ENCODE data around the gene RNF43.

RNF43 gene

GRCh38 chr17:58413684-58414083, 3.6 kb downstream of the RNF43 start:
- Histone ChIP-seq H3K27ac (ENCODE audit: low read depth, low read length, poor library complexity, severe bottlenecking) (no peak overlapping the region), H3F3A (ENCODE audit: insufficient read depth, low read length) (no peaks in the 10 kb centered on the region), H3K36me3 (ENCODE audit: insufficient read depth, low read length) (no peaks in the 10 kb centered on the region), H3K27me3 (ENCODE audit: insufficient read depth, low read length) (no peaks in the 10 kb centered on the region), H2AFZ (ENCODE audit: low read length) (no peak overlapping the region), H3K79me2 (ENCODE audit: insufficient read depth, low read length) (no peaks in the 10 kb centered on the region), H3K4me1 (ENCODE audit: insufficient read depth, low read length, severe bottlenecking) (peaks cover 12% of the 10 kb centered on the region), H3K9me2 (ENCODE audit: low read depth, low read length) (no peaks in the 10 kb centered on the region), H3K9ac (ENCODE audit: low read length) (no peak overlapping the region), H3K4me3 (ENCODE audit: low read depth, low read length, poor library complexity, severe bottlenecking) (no peak overlapping the region), H3K4me2 (ENCODE audit: low read length) (no peak overlapping the region), H4K20me1 (ENCODE audit: insufficient read depth, low read length) (no peaks in the 10 kb centered on the region), H3K9me3 (ENCODE audit: low read length) (no peaks in the 10 kb centered on the region)
- TF ChIP-seq CTCF (IDR thresholded peaks at IDR 0.05; ENCODE audit: low read length) (no peak), EZH2 (IDR thresholded peaks at IDR 0.05; ENCODE audit: borderline replicate concordance, low read length) (no peak)

DNA sequence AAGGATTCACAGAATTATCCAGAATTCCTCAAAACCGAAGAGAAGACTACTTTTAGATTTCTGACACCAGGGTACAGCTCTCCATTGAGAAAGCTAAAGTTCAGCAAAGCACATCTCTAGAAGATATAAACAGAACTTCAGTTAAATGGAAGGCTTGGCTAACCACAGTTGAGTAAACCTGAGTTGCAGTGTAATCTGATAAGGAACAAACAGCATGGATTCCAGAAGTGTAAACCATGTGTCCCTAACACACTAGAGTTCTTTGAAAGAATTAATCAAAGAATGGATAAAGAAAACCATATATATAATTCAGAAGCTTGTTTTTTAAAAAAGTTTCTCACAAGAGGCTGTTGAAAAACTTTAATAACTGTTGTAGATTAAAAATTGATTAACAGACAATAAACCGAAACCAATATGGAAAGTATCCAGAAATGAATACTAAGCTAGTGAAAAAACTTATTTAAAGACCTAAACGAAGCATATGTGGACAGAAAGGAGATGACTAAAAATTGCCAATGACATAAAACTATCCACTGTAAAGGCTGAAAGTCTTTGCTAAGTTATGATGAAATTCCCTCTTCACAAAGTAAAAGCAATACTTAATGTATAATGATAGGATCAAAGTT, 4.3 kb downstream of the RNF43 start:
- no peak overlapping the region for H2AFZ ChIP-seq (ENCODE audit: low read length)
- H4K20me1 ChIP-seq (ENCODE audit: insufficient read depth, low read length): no peaks in the 10 kb centered on the region
- H3K9ac ChIP-seq (ENCODE audit: low read length): no peak overlapping the region
- TF ChIP-seq EZH2 (IDR thresholded peaks at IDR 0.05; ENCODE audit: borderline replicate concordance, low read length): no peak
- TF ChIP-seq CTCF (IDR thresholded peaks at IDR 0.05; ENCODE audit: low read length): no peak
- H3K79me2 ChIP-seq (ENCODE audit: insufficient read depth, low read length): no peaks in the 10 kb centered on the region
- no peak overlapping the region for H3K4me2 ChIP-seq (ENCODE audit: low read length)
- no peaks in the 10 kb centered on the region for H3K9me3 ChIP-seq (ENCODE audit: low read length)
- H3K27ac ChIP-seq (ENCODE audit: low read depth, low read length, poor library complexity, severe bottlenecking): no peak overlapping the region
- no peak overlapping the region for H3K4me3 ChIP-seq (ENCODE audit: low read depth, low read length, poor library complexity, severe bottlenecking)
- no peaks in the 10 kb centered on the region for H3K27me3 ChIP-seq (ENCODE audit: insufficient read depth, low read length)
- H3K9me2 ChIP-seq (ENCODE audit: low read depth, low read length): no peaks in the 10 kb centered on the region
- H3F3A ChIP-seq (ENCODE audit: insufficient read depth, low read length): no peaks in the 10 kb centered on the region
- no peaks in the 10 kb centered on the region for H3K36me3 ChIP-seq (ENCODE audit: insufficient read depth, low read length)
- peaks cover 11% of the 10 kb centered on the region for H3K4me1 ChIP-seq (ENCODE audit: insufficient read depth, low read length, severe bottlenecking)

DNA sequence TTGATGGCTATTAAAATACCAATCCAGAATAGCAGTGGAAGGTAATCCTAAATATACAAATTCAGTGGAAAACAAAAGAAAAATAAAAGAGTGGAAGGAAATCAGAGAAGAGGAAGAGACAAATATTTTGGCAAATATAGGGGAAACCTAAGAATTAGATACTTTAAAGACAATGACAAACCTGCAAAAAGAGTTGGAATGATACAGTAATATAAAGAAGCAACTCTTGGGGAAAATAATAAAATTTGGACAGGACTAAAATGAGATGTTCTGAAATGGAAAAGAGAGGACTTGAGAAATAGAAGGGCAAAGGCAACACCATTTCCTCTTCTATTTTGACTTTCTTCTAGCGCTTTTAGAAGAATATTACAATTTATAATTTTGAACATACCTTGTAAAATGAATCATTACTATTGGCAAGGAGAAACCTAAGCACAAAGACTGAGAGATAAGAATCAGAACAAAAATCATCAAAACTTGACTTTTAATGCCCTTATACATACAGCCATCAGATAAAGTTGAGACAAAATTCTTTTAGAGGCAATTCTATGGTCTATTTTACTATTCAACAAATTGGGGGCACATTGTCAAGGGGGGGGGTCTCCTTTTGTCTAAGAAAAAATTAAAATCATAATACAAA, 5.2 kb downstream of the RNF43 start:
- Histone ChIP-seq H3K4me1 (ENCODE audit: insufficient read depth, low read length, severe bottlenecking) (peaks cover 2% of the 10 kb centered on the region), H2AFZ (ENCODE audit: low read length) (no peak overlapping the region), H3K4me2 (ENCODE audit: low read length) (no peak overlapping the region), H3K9me3 (ENCODE audit: low read length) (no peaks in the 10 kb centered on the region), H3K79me2 (ENCODE audit: insufficient read depth, low read length) (no peaks in the 10 kb centered on the region), H3K27me3 (ENCODE audit: insufficient read depth, low read length) (no peaks in the 10 kb centered on the region), H3K9me2 (ENCODE audit: low read depth, low read length) (no peaks in the 10 kb centered on the region), H3K36me3 (ENCODE audit: insufficient read depth, low read length) (no peaks in the 10 kb centered on the region), H3K9ac (ENCODE audit: low read length) (no peak overlapping the region), H3F3A (ENCODE audit: insufficient read depth, low read length) (no peaks in the 10 kb centered on the region), H4K20me1 (ENCODE audit: insufficient read depth, low read length) (no peaks in the 10 kb centered on the region), H3K27ac (ENCODE audit: low read depth, low read length, poor library complexity, severe bottlenecking) (no peak overlapping the region), H3K4me3 (ENCODE audit: low read depth, low read length, poor library complexity, severe bottlenecking) (no peak overlapping the region)
- no peak for TF ChIP-seq EZH2 (IDR thresholded peaks at IDR 0.05; ENCODE audit: borderline replicate concordance, low read length)
- no peak for TF ChIP-seq CTCF (IDR thresholded peaks at IDR 0.05; ENCODE audit: low read length)
